ENCODE measurements around the gene ADGRV1.
"Not testable (repeated sequence)": the region's sequence is repeated elsewhere in the genome, so short reads cannot be mapped to it uniquely, and the experiment has no call there.

ADGRV1 gene

DNA sequence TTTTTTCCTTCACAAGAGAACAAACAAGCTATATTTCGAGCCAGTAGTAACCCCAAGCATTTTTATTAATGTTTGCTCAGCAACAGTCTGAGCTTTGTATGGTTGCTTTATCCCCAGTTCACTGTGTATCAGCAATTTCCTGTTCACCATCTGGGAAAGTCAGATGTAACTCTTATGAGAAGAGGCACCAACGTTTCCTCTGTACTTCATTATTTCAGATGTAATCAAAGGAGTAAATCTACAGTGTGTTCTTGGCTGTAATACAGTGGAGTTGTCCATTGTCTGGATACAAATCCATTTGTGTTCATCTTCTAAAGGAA, 484.3 kb downstream of the ADGRV1 start:
- DNase-seq: no peak

DNA sequence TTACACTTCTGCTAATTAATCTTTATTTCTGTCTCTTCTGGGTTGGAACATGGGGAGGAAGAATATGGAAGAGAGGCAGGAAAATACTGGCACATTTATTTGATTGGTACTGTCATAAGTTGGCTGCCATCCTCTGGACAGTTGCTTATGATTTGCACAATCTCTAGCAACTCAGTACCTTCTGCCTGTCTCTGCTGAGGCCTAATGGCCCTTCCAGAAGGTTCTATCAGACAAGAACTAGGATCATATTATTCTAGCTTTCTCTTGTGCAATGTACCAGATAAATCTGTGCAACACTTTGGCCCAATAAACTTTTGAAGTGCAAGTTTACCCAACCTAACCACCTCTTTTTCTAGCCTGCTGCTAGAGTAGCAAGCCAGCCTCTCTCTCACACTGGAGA, 489.5 kb downstream of the ADGRV1 start:
- DNase-seq: no peak

DNA sequence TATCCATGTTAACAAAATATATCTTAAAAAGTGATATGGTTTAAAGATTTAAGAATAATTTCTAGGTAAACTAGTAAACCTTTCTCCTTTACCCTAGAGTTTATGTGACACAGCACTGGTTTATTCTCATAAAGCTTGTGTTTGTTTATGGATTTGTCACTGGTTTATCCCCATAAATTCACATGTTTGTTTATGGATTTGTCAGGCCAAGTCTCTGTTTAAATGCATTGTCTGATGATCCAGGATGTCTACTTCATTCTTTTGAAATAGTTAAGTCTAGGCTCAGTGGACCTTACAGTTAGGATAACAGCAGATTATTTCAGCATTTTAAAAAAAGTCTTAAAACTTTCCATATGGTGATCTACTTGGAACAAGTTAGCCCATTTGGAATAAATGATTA, 490.5 kb downstream of the ADGRV1 start:
- no peak for DNase-seq

DNA sequence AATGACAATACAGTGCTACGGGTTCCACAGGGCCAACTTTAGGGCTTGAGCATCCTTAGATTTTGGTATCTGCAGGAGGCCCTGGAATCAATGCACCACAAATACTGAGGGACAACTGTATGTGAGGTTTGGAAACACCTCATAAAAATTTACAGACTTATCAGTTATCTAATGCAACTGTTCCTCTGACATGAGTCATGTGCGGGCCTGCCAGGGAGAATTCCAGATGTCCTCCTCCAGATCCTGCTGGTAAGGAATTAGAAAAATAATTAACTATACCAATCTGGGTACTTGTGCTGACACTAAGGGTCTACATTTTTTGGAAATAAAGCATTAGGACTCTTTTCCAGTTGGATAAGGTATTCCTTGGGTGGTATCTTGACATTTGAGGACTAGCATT, 491.2 kb downstream of the ADGRV1 start:
- DNase-seq: no peak

DNA sequence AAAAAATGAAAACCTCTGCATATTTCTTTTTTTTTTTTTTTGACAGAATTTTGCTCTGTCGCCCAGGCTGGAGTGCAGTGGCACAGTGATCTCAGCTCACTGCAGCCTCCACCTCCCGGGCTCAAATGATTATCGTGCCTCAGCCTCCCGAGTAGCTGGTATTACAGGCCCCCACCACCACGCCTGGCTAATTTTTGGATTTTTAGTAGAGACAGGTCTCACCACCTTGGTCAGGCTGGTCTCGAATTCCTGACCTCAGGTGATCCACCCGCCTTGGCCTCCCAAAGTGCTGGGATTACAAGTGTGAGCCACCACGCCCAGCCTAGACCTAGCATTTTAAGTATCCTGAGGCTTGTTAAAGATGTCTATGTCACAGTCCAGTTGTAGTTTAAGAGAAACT, 493.8 kb downstream of the ADGRV1 start:
- DNase-seq: not testable (repeated sequence)

DNA sequence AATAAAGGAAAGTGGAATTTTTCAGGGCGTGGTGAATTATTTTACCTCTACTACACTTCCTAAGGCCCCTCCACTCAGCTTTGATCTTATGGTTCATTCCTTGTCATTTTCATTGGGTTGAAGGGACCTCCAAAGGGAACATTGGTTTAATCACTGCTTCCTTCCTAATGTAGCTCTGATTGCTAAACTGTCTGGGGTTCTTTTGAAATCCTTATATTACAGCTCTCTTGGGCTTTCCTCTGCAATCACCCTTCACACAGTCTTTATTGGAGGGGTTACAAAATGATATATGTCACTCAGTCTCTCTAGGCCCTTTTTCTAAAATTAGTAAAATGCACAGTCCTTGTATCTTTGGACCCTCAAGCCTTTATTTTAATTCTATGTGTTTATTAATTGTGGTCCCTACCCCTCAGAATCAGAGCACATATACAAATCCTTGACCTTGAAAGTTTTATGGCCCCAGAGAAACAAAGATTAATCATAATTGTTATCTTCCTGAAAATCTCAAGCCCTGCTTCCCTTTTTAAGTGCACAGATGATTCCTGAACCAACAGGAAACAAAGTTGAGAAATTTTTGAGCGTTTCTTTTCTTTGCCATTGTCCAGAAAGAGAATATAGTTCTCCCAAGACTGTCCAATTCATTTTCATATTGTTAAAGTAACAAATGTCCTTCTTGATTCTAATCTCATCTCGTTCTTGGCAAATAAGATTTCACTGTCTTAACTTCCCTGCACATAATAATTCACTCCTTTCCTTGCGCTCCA, 494.6 kb downstream of the ADGRV1 start:
- DNase-seq: no peak

DNA sequence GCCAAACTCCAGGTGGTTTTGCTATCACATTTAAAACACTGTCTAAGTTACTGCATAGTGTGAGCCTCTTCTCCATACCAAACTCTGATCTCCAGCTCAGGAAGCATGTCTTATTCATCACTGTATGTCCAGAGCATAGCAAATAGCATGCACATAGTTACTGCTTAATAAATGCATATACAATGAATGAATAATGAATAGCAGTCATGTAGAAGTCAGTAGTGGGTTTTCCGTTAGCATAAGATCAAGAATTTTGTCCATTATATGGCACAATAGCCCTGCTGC, 495.1 kb downstream of the ADGRV1 start:
- no peak for DNase-seq

DNA sequence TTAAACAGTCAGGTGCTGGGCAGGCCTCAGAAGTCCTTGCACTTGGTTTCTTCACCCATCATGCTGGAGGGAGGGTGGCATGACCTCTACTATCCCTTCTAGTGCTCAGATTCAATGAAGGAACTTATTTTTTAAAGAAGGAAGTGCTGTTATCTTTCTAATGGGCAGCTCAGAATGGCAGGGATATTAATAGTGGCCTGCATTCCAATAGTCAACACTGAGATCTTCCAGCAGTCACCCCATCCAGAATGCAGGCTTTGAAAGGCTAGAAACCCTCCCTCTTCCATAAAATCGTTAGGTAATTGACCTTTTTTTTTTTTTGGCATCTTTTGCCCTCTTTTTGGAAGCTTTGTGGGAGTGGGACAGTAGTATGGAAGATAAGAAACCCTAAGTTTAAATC, 499.6 kb downstream of the ADGRV1 start:
- DNase-seq: no peak

DNA sequence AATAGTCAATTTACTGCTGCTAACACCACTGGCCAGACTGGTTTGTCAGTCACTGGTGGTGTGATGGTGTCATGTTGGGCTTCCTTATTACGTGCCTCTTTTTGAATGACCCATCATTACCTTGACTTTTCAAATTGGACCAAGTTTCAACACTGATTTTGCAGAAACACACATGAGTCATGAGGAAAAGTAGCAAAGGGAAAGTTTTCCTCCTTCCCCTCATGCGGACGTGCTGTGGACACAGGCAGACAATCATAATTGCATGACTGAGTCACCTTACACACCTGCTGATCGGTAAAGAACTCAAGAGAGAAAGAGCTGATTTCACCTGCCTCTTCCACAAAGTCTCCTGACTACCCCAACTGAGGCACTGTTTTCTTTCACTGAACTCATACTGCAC, 500.0 kb downstream of the ADGRV1 start:
- no peak for DNase-seq

DNA sequence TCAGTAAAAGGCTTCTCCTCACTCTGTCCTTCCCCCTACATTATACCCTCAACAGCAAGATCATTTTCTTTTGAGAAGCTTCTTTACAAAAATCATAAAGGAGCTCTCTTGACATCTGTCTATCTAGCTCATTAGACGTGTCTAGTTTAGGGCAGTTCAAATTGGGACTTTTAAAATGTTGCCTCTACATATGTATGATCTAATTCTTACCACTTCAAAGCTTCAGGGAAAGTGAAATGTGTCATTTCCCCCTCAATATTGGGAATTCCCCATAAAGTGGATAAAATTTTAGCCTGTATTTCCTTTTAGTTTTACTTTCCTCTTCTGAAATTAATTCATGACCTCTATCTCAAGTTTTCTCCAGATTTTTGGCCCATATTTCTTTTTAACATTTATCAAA, 500.8 kb downstream of the ADGRV1 start:
- DNase-seq: no peak

DNA sequence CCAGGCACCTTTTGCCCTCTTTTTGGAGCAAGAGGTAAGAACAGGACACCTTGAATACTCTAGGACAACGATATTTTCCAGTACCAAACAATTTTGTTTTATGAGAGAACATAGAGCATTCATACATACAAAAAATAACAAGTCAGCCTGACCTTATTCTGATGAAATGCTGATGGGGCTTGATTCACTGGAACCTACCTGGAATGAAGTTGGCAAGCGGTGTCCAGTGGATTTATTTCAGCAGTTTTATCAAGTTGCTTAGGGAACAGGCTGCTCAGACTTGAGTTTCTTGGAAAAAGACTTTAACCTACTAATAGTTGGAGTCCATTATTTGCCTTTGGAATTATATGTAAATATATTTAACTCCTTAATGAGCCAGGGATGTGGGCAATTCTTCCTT, 502.5 kb downstream of the ADGRV1 start:
- DNase-seq: no peak

DNA sequence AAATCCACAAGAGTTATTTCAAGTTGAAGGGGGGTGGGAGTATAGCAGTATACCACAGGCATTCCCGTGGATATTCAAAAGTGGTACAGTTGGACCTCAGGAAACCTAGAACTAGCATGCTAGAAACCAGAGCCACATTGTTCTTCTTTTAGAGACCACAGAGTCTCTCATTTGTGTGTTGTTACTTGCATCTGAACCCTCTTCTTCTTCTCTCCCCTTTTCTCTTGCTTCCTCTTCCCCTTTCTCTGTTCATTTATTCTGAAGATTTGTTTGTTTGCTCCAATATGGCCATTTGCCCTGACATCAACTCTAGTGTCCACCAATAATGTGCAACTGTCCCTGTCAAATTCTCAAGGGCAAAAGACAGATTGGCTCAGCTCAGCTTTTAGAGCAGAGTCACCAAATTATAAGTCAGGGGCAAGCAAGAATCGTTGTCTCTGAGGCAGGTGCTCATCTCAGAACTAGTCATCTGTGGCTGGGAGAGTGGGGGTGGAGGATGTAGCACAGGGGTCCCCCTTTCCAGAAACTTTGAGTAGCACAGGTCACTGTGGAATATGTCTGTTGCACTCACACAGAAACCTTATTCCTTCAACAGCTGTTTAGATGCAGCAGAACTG, 503.5 kb downstream of the ADGRV1 start:
- DNase-seq: no peak

DNA sequence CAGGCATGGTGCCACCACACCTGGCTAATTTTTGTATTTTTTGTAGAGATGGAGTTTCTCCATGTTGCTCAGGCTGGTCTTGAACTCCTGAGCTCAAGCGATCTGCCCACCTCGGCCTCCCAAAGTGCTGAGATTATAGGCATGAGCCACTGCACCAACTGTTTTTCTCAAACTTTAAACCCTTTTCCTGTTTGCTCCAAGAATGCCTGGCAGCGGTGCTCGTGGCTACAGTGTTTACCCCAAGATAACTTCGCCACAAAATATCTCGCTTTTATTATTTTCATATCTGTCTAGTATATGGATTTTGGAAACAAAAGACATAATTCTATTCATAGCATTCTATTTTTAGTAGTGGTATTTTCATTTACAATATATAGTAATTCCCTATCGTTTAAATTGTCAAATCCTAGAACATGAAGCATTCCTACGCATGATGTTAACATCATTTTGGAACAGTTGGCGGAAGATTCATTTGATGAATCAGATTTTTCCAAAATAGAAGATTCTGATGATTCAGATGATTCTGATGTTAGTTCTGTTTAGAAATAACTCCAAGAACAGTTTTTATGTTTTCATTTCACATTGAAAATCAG, 504.6 kb downstream of the ADGRV1 start:
- DNase-seq: not testable (repeated sequence)

DNA sequence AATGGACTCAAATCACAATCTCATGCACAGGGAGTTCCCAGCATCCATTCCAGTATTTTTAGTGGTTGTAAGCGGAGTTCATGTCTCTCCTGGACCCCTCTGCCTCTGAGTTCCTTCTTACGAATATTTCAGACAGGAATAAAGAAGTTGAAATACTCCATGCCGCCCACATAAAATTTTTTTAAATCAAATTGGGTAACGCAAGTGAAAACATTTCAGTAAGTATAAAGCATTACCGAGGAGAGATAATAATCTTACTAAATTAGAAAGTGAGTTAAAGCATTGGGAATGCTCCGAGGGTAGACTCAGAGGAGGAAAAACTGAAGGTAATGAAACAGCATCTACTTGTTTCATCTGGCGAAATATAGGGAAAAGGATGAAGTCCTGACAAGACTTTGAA, 506.9 kb downstream of the ADGRV1 start:
- DNase-seq: no peak

DNA sequence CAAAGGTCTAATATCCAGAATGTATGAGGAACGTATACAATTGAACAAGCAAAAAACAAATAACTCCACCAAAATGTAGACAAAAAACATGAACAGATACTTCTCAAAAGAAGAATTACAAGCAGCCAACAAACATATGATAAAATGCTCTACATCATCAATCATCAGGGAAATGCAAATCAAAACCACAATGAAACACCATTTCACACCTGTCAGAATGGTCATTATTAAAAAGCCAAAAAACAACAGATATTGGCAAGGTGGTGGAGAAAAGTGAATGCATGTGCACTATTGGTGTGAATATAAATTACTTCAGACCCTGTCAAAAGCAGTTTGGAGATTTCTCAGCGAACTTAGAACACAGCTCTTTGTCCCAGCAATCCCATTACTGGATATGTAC, 510.8 kb downstream of the ADGRV1 start:
- DNase-seq: no peak

DNA sequence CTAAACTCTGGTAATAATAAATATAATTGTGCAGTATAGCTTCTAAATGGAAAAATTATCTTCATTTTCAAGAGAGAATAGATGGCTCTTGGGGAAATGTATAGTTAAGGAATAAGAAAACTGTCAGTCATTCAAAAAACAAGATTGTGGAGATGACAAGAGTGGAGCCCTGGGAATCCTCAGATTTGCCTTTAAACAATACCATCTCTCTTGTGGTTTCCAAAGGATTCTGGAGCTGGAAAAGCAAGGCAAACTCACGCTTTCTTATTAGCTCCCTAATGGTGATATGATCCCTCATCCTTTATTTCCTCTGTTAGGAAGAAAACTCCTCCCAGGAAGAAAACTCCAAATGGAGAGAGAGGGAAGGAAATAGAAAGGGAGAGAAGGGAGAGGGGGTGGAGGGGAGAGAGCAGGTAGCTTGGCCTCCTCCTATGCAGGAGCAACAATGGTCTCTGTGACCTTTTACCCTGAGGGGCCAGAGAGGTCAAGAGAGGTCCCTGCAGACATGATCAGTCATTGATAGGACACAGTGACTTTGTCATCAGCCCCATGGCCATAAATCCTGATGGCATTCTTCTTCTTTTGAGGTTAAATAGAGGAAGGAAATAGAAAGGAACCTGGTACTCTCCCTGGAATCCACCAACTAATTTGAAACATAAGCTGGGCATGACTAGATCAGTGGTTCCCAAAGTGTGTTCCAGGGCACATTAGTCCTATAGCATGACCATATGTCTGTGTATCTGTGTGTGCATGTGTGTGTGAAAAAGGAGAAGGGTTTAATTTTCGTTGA, 512.4 kb downstream of the ADGRV1 start:
- DNase-seq: no peak

DNA sequence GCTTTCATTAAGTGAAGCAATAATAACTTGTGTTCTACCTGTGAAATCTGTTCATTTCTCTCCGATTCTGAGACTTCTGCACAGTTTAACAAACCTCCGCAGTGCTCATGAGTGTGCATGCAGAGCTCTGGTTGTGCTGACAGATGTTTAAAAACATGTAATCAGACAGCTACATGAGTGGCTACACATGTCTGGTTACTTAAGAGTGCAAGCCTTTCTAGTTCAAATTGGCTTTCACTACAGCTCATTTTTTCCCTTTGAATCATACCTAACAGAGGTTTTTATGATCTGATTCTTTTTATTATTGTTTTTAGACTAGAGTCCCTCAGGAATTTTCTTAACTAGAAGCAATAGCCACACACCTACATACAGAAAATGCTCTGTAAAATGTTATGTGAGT, 514.3 kb downstream of the ADGRV1 start:
- no peak for DNase-seq

DNA sequence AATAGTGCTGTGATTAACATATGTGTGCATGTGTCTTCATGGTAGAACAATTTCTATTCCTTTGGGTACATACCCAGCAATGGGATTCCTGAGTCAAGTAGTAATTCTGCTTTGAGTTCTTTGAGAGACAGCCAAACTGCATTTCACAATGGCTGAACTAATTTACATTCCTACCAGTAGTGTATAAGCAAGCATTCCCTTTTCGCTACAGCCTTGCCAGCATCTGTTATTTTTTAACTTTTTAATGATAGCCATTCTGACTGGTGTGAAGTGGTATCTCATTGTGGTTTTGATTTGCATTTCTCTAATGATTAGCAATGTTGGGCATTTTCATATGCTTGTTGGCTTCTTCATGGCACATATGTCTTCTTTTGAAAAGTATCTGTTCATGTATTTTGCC, 516.0 kb downstream of the ADGRV1 start:
- no peak for DNase-seq

DNA sequence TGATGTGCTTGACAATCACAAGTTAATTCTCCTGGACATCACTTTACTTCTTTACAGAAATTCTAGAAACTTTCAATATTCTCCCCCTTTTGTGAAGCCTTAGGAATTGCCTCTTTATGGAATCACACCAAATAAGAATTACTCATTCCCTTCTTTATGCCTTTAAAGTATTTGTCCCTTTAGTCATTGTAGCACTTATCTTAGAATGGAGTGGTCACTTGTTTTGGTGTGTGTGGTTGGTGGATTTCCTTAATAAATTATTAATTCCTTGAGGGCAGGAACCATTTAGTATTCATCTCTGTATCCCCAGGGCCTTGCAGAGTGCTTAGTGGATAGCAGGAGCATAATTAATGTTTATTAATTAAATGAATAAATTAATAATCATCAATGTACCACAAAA, 517.5 kb downstream of the ADGRV1 start:
- DNase-seq: no peak

DNA sequence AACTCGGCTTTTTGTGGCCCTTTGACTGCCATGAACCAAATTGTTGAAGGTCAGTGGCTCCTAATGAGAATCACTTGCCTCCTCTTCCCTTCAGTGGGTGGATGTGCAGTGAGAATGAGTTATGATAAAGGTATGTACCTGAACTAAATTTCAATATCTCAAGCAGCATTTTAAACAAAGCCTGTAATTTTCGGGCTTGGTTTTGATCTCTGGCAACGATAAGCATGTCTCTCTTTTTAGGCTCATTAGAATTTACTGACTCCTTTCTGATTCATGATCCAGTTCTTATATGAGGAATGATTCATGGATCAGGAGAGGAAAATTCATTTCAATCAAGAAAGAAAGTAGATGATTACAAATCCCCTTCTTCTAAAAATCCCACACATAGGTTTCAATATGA, 519.0 kb downstream of the ADGRV1 start:
- no peak for DNase-seq

DNA sequence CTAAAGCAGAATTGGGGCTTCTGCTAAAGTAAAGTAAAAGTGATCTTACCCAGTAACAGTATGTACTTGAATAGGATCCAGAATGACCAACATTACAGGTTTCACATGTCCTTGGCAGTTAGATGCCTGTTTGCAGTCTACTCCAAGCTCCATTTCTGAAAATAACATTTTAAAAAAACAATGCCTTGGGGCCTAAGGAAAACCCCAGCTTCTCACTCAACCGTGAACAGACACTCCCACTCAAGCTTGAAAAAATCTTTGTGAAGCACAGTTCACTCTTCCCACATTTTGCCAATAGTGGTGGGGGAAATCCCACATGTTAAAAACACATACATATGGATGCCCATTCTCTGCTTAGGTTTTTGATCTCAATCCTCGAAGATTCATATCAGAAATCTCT, 520.4 kb downstream of the ADGRV1 start:
- no peak for DNase-seq

DNA sequence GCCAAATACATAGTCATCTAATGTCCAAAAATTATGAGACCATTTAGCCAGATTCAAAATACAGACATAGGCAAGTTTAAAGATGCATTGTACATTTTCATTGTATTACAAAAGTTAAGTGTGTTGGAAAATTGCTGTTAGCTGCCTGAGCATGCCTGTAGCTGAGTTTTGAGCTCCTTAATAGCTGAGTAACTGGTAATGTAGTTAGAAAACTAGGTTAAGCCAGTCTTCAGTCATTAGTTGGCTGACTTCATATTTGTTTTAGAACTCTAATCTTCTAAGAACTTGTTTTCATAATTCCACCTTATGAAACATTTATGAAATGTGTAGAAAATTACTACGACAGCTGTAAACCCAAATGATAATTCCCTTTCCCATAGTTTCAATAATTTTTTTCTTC, 531.2 kb downstream of the ADGRV1 start:
- no peak for DNase-seq

DNA sequence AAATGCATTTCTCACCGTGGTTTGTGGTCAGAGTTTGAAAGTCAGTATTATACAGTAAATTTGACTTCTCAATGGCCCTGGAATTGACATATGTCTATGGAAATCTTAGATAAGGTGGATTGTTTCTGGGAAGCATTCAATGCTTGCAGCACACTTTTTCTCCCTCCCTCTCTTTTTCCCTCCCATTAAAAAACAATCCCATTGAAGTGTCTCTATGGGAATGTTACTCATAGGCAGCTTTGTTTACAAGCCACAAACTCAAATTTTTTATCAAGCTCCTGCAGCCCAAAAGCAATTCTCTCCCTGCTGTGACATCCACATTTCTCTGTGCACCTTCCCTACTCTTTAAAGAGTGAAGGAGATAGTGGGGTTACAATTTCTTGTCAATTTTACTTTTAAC, 532.4 kb downstream of the ADGRV1 start:
- no peak for DNase-seq

All from midbrain (tissue), 1 donor.